Measurements from ENCODE around the gene BAZ2A.

The BAZ2A gene

GRCh38 chr12:56635806-56636674 is 5.9 kb upstream of the BAZ2A start:
- DNase-seq (ENCODE audit: low read depth) = peak; percentile 69

- DNase-seq (ENCODE audit: low read depth) = no peak
These were observed 5.0 kb upstream of the BAZ2A start for GRCh38 chr12:56634837-56635791.

GRCh38 chr12:56634242-56634836 is 4.2 kb upstream of the BAZ2A start:
- DNase-seq (ENCODE audit: low read depth) = no peak

GRCh38 chr12:56633468-56634241 is 3.5 kb upstream of the BAZ2A start:
- no peak for DNase-seq (ENCODE audit: low read depth)

GRCh38 chr12:56632701-56633467 is 2.8 kb upstream of the BAZ2A start:
- DNase-seq (ENCODE audit: low read depth) = no peak

GRCh38 chr12:56631790-56632700 is 1.9 kb upstream of the BAZ2A start:
- no peak for DNase-seq (ENCODE audit: low read depth)

GRCh38 chr12:56629459-56630179 is 507 bp downstream of the BAZ2A start:
- no peak for DNase-seq (ENCODE audit: low read depth)

- no peak for DNase-seq (ENCODE audit: low read depth)
These were observed 1.3 kb downstream of the BAZ2A start for GRCh38 chr12:56628671-56629458.

- DNase-seq (ENCODE audit: low read depth) = no peak
These were observed 3.4 kb downstream of the BAZ2A start for GRCh38 chr12:56626701-56627100.

GRCh38 chr12:56622535-56622934 is 7.6 kb downstream of the BAZ2A start:
- no peak for DNase-seq (ENCODE audit: low read depth)

GRCh38 chr12:56616925-56617324 is 13.2 kb downstream of the BAZ2A start:
- DNase-seq (ENCODE audit: low read depth) = no peak

- DNase-seq (ENCODE audit: low read depth) = no peak
These were observed 13.9 kb downstream of the BAZ2A start for GRCh38 chr12:56616244-56616643.

GRCh38 chr12:56614627-56615026 is 15.5 kb downstream of the BAZ2A start:
- DNase-seq (ENCODE audit: low read depth) = no peak

GRCh38 chr12:56604355-56604754 is 25.8 kb downstream of the BAZ2A start:
- no peak for DNase-seq (ENCODE audit: low read depth)

GRCh38 chr12:56602239-56602638 is 27.9 kb downstream of the BAZ2A start:
- DNase-seq (ENCODE audit: low read depth) = no peak

GRCh38 chr12:56601503-56601902 is 28.6 kb downstream of the BAZ2A start:
- no peak for DNase-seq (ENCODE audit: low read depth)

- no peak for DNase-seq (ENCODE audit: low read depth)
These were observed 29.4 kb downstream of the BAZ2A start for GRCh38 chr12:56600753-56601152.

- no peak for DNase-seq (ENCODE audit: low read depth)
These were observed 30.3 kb downstream of the BAZ2A start for GRCh38 chr12:56599797-56600196.
